GM12878 (cell line): ENCODE data around the gene TMEM132C. TPM values are rescaled to one million over a fixed set of nuclear protein-coding genes. Genes with fewer than 3 reads are reported as not detected.

Source experiments
- ATAC-seq: fragments of 200-7000 bp; cut with Tn5 transposase; 3 replicates; pipeline ENCODE4 v1.9.1; 2020; ENCODE audit warnings: mild to moderate bottlenecking, moderate library complexity
- BruUV-seq: library from RNA; stranded (reverse); fragments of 400-500 nt; replicated peaks from 2 replicates; lab custom pipeline; 2021; lab: Mats Ljungman, UMichigan
- CTCF ChIA-PET: fragments of 300-600 bp; sonication (Branson Sonifier 250); formaldehyde crosslinking; extraction: SDS; loops from one replicate; lab custom pipeline; 2021; ENCODE audit warnings: inconsistent platforms; lab: Yijun Ruan, JAX
- POLR2A ChIA-PET: fragments of 350-600 bp; formaldehyde crosslinking; extraction: SDS; loops from one replicate; lab custom pipeline; 2021; ENCODE audit warnings: inconsistent platforms; lab: Charles Lee
- RAD21 ChIA-PET: fragments of 300-600 bp; sonication (Branson Sonifier 250); formaldehyde crosslinking; loops from one replicate; lab custom pipeline; 2023; ENCODE audit warnings: antibody characterized with exemption; ENCODE audit not compliant: unreplicated experiment; lab: Charles Lee
- SMC1A ChIA-PET: fragments of 300-600 bp; sonication (Branson Sonifier 250); formaldehyde crosslinking; loops from one replicate; lab custom pipeline; 2023; ENCODE audit not compliant: unreplicated experiment, uncharacterized antibody; lab: Charles Lee
- DNase-seq: peaks from one replicate; pipeline ENCODE4 v3.0.0-alpha.2; 2011; ENCODE audit warnings: low read depth, low spot score
- FAIRE-seq: peaks from 3 replicates; lab custom pipeline; 2011; peaks lifted over from hg19 to GRCh38; lab: Jason Lieb, UNC
- H2AFZ ChIP-seq: 2 replicates; pipeline ENCODE4 v1.6.0; 2011; ENCODE audit warnings: low read depth, low read length, control low read depth; ENCODE audit not compliant: control insufficient read depth
- H3K27ac ChIP-seq: 2 replicates; pipeline ENCODE4 v1.5.1; 2011; ENCODE audit warnings: control low read depth; ENCODE audit not compliant: control insufficient read depth, insufficient read depth
- H3K27me3 ChIP-seq, 2 experiments: replicated peaks in 1 of 2; 2 replicates each; pipeline versions ENCODE4 v1.6.0 to v1.6.1; 2011; ENCODE audit warnings: low read length in 1 of 2; ENCODE audit not compliant: control insufficient read depth in 2 of 2, insufficient read depth in 2 of 2
- H3K36me3 ChIP-seq, 2 experiments: 2 replicates each; pipeline ENCODE4 v1.5.1; 2011; ENCODE audit warnings: low read length in 1 of 2; ENCODE audit not compliant: control insufficient read depth in 2 of 2, insufficient read depth in 2 of 2
- H3K4me1 ChIP-seq: 2 replicates; pipeline ENCODE4 v1.6.1; 2011; ENCODE audit warnings: mild to moderate bottlenecking, low read length, moderate library complexity, mixed read lengths; ENCODE audit not compliant: control insufficient read depth, insufficient read depth
- H3K4me2 ChIP-seq: 2 replicates; pipeline ENCODE4 v1.6.0; 2011; ENCODE audit warnings: control low read depth; ENCODE audit not compliant: control insufficient read depth, insufficient read depth
- H3K4me3 ChIP-seq: fragments of 200-600 bp; sonication (generic); 2 replicates; pipeline ENCODE4 v1.5.1; 2016
- H3K79me2 ChIP-seq: 2 replicates; pipeline ENCODE4 v1.6.0; 2011; ENCODE audit warnings: low read length; ENCODE audit not compliant: control insufficient read depth, insufficient read depth
- H3K9ac ChIP-seq: 2 replicates; pipeline ENCODE4 v1.8.0; 2011; ENCODE audit warnings: low read length, control low read depth, mixed read lengths; ENCODE audit not compliant: control insufficient read depth, insufficient read depth
- H3K9me3 ChIP-seq: replicated peaks from 3 replicates; pipeline ENCODE4 v1.5.1; 2011; ENCODE audit warnings: mild to moderate bottlenecking, low read length; ENCODE audit not compliant: control insufficient read depth, insufficient read depth
- H4K20me1 ChIP-seq: 2 replicates; pipeline ENCODE4 v1.6.0; 2011; ENCODE audit not compliant: control insufficient read depth, insufficient read depth
- BCLAF1 ChIP-seq: fragments of 450-650 bp; IDR thresholded peaks from 2 replicates; pipeline ENCODE4 v1.6.1; 2017; ENCODE audit warnings: antibody characterized with exemption, mild to moderate bottlenecking, moderate library complexity
- BMI1 ChIP-seq: fragments of 450-650 bp; IDR thresholded peaks from 2 replicates; pipeline ENCODE4 v1.6.1; 2016; ENCODE audit warnings: mild to moderate bottlenecking, moderate library complexity, borderline replicate concordance
- CBFB ChIP-seq: IDR thresholded peaks from 2 replicates; pipeline ENCODE4 v1.6.1; 2016; ENCODE audit warnings: antibody characterized with exemption, low read depth
- E2F4 ChIP-seq: IDR thresholded peaks from 2 replicates; pipeline ENCODE4 v1.6.1; 2012; ENCODE audit warnings: low read depth, low read length, improper control_type of control experiment
- E4F1 ChIP-seq: fragments of 450-650 bp; IDR thresholded peaks from 2 replicates; pipeline ENCODE4 v1.6.1; 2018; ENCODE audit warnings: borderline replicate concordance, mild to moderate bottlenecking; ENCODE audit not compliant: partially characterized antibody
- EP300 ChIP-seq, 2 experiments: fragments of 150-350 bp in 1 of 2; IDR thresholded peaks; 2 replicates each; pipeline ENCODE4 v1.6.1; 2011 to 2012; ENCODE audit warnings: low read depth in 2 of 2, low read length in 2 of 2, borderline replicate concordance in 1 of 2, improper control_type of control experiment in 1 of 2, inconsistent platforms in 1 of 2; ENCODE audit not compliant: control insufficient read depth in 1 of 2
- FOXM1 ChIP-seq: IDR thresholded peaks from 2 replicates; pipeline ENCODE4 v1.6.1; 2012; ENCODE audit warnings: low read depth, mild to moderate bottlenecking, inconsistent platforms, low read length, moderate library complexity
- JUNB ChIP-seq: IDR thresholded peaks from 2 replicates; pipeline ENCODE4 v1.6.1; 2016; ENCODE audit warnings: antibody characterized with exemption, mild to moderate bottlenecking
- NFYB ChIP-seq: IDR thresholded peaks from 2 replicates; pipeline ENCODE4 v1.6.1; 2011; ENCODE audit warnings: low read depth, mild to moderate bottlenecking, low read length, improper control_type of control experiment, moderate library complexity; ENCODE audit not compliant: insufficient read depth
- NR2F1 ChIP-seq: fragments of 450-650 bp; conservative IDR thresholded peaks from 2 replicates; pipeline ENCODE4 v1.6.1; 2017; ENCODE audit warnings: mild to moderate bottlenecking
- PRDM15 ChIP-seq: fragments of 450-650 bp; formaldehyde crosslinking; IDR thresholded peaks from 2 replicates; pipeline ENCODE4 v1.4.0; 2020; ENCODE audit warnings: mild to moderate bottlenecking, moderate library complexity
- SMAD1 ChIP-seq: fragments of 450-650 bp; IDR thresholded peaks from 2 replicates; pipeline ENCODE4 v1.6.1; 2018; ENCODE audit warnings: mild to moderate bottlenecking, low read depth; ENCODE audit not compliant: partially characterized antibody
- WGBS: methylation state at CpG from one replicate; pipeline ENCODE4 v1.1.6; 2016; ENCODE audit warnings: low lambda C conversion rate; ENCODE audit not compliant: insufficient replicate concordance, insufficient coverage; ENCODE audit errors: missing lambda C conversion rate; 5-methylcytosine and 5-hydroxymethylcytosine counted together
- in situ Hi-C: fragments of 300-500 bp; cut with MboI; formaldehyde crosslinking; loops from 9 replicates; pipeline ENCODE4 v1.14.3; 2018; ENCODE audit warnings: mixed read lengths
- intact Hi-C: fragments of 100-400 bp; cut with micrococcal nuclease; formaldehyde crosslinking; loops from one replicate; pipeline ENCODE4 v1.14.2; 2022; ENCODE audit not compliant: unreplicated experiment
- polyA plus RNA-seq, 11 experiments: library from polyadenylated mRNA; depleted of rRNA in 4 of 11; unstranded in 6 of 11; stranded (reverse) in 5 of 11; fragments of >200 nt; fragmentation: Nextera tagmentation in 4 of 11; fragmentation: Illumina TruSeq in 1 of 11; extraction: Ambion mirVana in 4 of 11; extraction: Trizol in 1 of 11; gene quantifications; 1 replicate in 1 of 11; 2 replicates in 10 of 11; pipeline versions ENCODE4 v1.2.1 to v1.2.3, GENCODE V29; 2011 to 2016; ENCODE audit warnings: inconsistent platforms in 2 of 11, missing spikeins in 2 of 11, low read depth in 1 of 11
- total RNA-seq, 4 experiments: library from RNA; depleted of rRNA in 3 of 4; stranded (reverse); fragments of >200 nt in 3 of 4; fragmentation: Illumina TruSeq in 1 of 4; extraction: Trizol in 1 of 4; gene quantifications; 2 replicates each; pipeline versions ENCODE4 v1.2.1 to v1.2.3, GENCODE V29; 2013 to 2021

Gene TMEM132C
- total and polyA plus RNA-seq, 10 of the 15 experiments (the other 5 are each of a cell fraction or from before 2014, with no cell fraction given): not detected

- no peak for TF ChIP-seq BCLAF1
- no peak for TF ChIP-seq NFYB
- TF ChIP-seq EP300 (IDR thresholded peaks at IDR 0.05; ENCODE audit: borderline replicate concordance in 1 of 2, control insufficient read depth in 1 of 2, low read depth in 2 of 2, low read length in 2 of 2): no peak
- TF ChIP-seq PRDM15: no peak
- TF ChIP-seq CBFB: no peak
These were observed 327.6 kb downstream of the TMEM132C start (continued) for GRCh38 chr12:128594521-128594920.

- WGBS: 50% methylated on average over 8 of the region's 8 CpGs
- ATAC-seq: no peak
- H3K4me3 ChIP-seq: no peak overlapping the region
- TF ChIP-seq E4F1 (no peak), BMI1 (no peak), SMAD1 (no peak), FOXM1 (no peak), E2F4 (no peak), JUNB (no peak), NR2F1 (no peak)
- TF ChIP-seq, all 136 proteins: peak for 0
- Histone ChIP-seq H3K9me3 (no peaks in the 10 kb centered on the region), H3K27me3 (no peaks in the 10 kb centered on the region; a peak in 1 of 4 replicates), H3K4me1 (no peaks in the 10 kb centered on the region), H3K27ac (no peak overlapping the region), H4K20me1 (no peaks in the 10 kb centered on the region), H3K4me2 (no peak overlapping the region), H3K9ac (no peak overlapping the region), H3K79me2 (no peaks in the 10 kb centered on the region), H3K36me3 (no peaks in the 10 kb centered on the region), H2AFZ (no peak overlapping the region)
- ChIA-PET CTCF (no interaction called here), POLR2A (no interaction called here), RAD21 (no interaction called here), SMC1A (no interaction called here)
- no peak for FAIRE-seq
- intact Hi-C loops: no loop called here
- DNase-seq: no peak
- no TSS peak for BruUV-seq
- in situ Hi-C loops: no loop called here
These were observed 328.6 kb downstream of the TMEM132C start for GRCh38 chr12:128595609-128596008.
